DOHH2 (cell line): Measurements from ENCODE around the gene ZNF546.

Source experiments
- H3F3A ChIP-seq: fragments of 200-600 bp; sonication (generic), shearing (Covaris generic); 2 replicates; pipeline ENCODE4 v1.6.0; 2016; ENCODE audit warnings: antibody characterized with exemption, mild to moderate bottlenecking; ENCODE audit not compliant: control insufficient read depth, insufficient read depth
- H3K27ac ChIP-seq: fragments of 200-600 bp; sonication (generic); 2 replicates; pipeline ENCODE4 v1.5.1; 2014; ENCODE audit warnings: low read depth, mild to moderate bottlenecking, low read length, moderate library complexity
- H3K27me3 ChIP-seq: fragments of 200-600 bp; sonication (generic); 2 replicates; pipeline ENCODE4 v1.6.1; 2014; ENCODE audit warnings: mild to moderate bottlenecking, low read length, mixed read lengths; ENCODE audit not compliant: control insufficient read depth
- H3K36me3 ChIP-seq: fragments of 200-600 bp; sonication (generic); 2 replicates; pipeline ENCODE4 v1.6.1; 2014; ENCODE audit warnings: mild to moderate bottlenecking, low read length, moderate library complexity, mixed read lengths; ENCODE audit not compliant: control insufficient read depth
- H3K4me1 ChIP-seq: fragments of 200-600 bp; sonication (generic); 2 replicates; pipeline ENCODE4 v1.6.1; 2014; ENCODE audit warnings: mild to moderate bottlenecking, low read length, mixed read lengths; ENCODE audit not compliant: control insufficient read depth
- H3K4me2 ChIP-seq: fragments of 200-600 bp; sonication (generic); 2 replicates; pipeline ENCODE4 v1.6.0; 2014; ENCODE audit warnings: mild to moderate bottlenecking, low read length, moderate library complexity
- H3K4me3 ChIP-seq: fragments of 200-600 bp; sonication (generic); 2 replicates; pipeline ENCODE4 v1.5.1; 2014; ENCODE audit warnings: mild to moderate bottlenecking, low read length, mixed read lengths
- H3K79me2 ChIP-seq: fragments of 200-600 bp; sonication (generic); 2 replicates; pipeline ENCODE4 v1.6.1; 2014; ENCODE audit warnings: mild to moderate bottlenecking, low read length, mixed read lengths; ENCODE audit not compliant: control insufficient read depth
- H3K9me2 ChIP-seq: fragments of 200-600 bp; sonication (generic); replicated peaks from 2 replicates; pipeline ENCODE4 v1.6.1; 2014; ENCODE audit warnings: mild to moderate bottlenecking, low read length, mixed read lengths; ENCODE audit not compliant: control insufficient read depth
- H3K9me3 ChIP-seq: fragments of 200-600 bp; sonication (generic); 2 replicates; pipeline ENCODE4 v1.6.1; 2014; ENCODE audit warnings: antibody characterized with exemption, low read length, mixed read lengths; ENCODE audit not compliant: control insufficient read depth, insufficient read depth
- H4K20me1 ChIP-seq: fragments of 200-600 bp; sonication (generic); 2 replicates; pipeline ENCODE4 v1.6.0; 2014; ENCODE audit warnings: low read depth, mild to moderate bottlenecking, antibody characterized with exemption, low read length, moderate library complexity; ENCODE audit not compliant: control insufficient read depth, insufficient read depth
- CTCF ChIP-seq: fragments of 200-600 bp; sonication (generic); IDR thresholded peaks from one replicate; pipeline ENCODE4 v1.5.1; 2014; ENCODE audit warnings: antibody characterized with exemption, mild to moderate bottlenecking, low read depth, low read length; ENCODE audit not compliant: poor library complexity, severe bottlenecking
- EZH2phosphoT487 ChIP-seq: fragments of 200-600 bp; sonication (generic); IDR thresholded peaks from 2 replicates; pipeline ENCODE4 v1.6.1; 2017; ENCODE audit warnings: borderline replicate concordance, mild to moderate bottlenecking, antibody characterized with exemption, low read length, moderate library complexity, mixed read lengths

ZNF546 gene

DNA sequence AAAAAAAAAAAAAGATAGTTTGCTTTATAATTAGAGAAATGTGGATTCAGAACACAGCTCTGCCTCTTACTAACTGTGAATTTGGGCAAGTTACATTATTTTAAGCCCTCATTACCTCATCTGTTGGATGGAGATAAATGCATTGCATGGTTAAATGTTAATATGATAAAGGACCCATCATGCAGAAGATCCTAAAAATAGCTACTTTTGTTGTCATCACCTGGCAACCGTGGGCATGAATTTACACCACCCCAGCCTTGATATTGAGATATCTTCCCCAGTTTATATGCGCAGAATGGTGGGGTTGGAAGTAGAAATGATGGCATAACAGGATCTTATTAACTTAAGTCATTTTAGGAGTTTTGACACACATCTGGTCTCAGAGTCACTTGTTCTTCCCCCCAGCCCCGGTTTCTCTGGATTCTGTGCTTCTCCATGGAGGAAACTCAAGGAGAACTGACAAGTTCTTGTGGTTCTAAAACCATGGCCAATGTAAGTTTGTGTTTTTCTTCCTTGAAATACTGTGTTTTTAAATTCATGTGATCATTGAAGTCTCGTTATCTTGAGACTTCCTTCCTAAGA, 8.9 kb downstream of the ZNF546 start:
- Histone ChIP-seq H3K9me3 (no peaks in the 10 kb centered on the region), H3K9me2 (no peaks in the 10 kb centered on the region)

DNA sequence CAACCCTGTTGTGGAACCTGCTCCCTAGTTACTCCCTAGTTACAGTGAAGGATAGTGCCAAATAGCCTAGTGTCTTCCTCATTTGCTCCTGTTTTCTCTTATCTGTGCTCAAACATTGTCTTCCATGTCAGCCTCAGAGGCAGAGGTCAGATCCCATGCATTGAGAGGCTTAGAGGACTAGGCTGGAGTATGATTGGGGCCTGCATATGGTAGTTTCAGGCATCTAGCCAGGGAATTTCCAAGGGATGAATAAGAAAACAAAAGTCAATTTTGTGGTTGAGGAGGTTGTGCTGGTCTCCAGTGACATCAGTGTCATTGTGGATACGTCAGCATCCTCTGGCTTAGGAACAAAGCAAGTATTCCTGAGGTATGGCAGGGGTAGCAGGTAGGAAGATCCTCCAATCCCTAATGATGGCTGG, 9.4 kb downstream of the ZNF546 start:
- Histone ChIP-seq H3K9me3 (no peaks in the 10 kb centered on the region), H3K4me3 (no peak overlapping the region), H3K9me2 (no peaks in the 10 kb centered on the region), H4K20me1 (no peaks in the 10 kb centered on the region), H3K4me1 (no peaks in the 10 kb centered on the region), H3K36me3 (peaks cover 23% of the 10 kb centered on the region), H3K79me2 (no peaks in the 10 kb centered on the region), H3K4me2 (no peak overlapping the region), H3K27ac (no peak overlapping the region), H3F3A (no peaks in the 10 kb centered on the region; the same call in 1 of the 2 replicates), H3K27me3 (no peaks in the 10 kb centered on the region)
- TF ChIP-seq CTCF (no peak), EZH2phosphoT487 (no peak)

More for the DNA sequence above, 8.9 kb downstream of the ZNF546 start:
- Histone ChIP-seq H3K79me2 (no peaks in the 10 kb centered on the region), H3K4me2 (no peak overlapping the region), H3K4me1 (no peaks in the 10 kb centered on the region), H3K27me3 (no peaks in the 10 kb centered on the region), H3F3A (no peaks in the 10 kb centered on the region; the same call in 1 of the 2 replicates), H3K36me3 (peaks cover 23% of the 10 kb centered on the region), H3K4me3 (no peak overlapping the region), H4K20me1 (no peaks in the 10 kb centered on the region), H3K27ac (no peak overlapping the region)
- TF ChIP-seq CTCF (no peak), EZH2phosphoT487 (no peak)

- Histone ChIP-seq H4K20me1 (no peaks in the 10 kb centered on the region), H3K79me2 (no peaks in the 10 kb centered on the region), H3K9me2 (no peaks in the 10 kb centered on the region), H3K9me3 (peaks cover 12% of the 10 kb centered on the region; the same call in 1 of the 2 replicates), H3K27me3 (no peaks in the 10 kb centered on the region), H3F3A (no peaks in the 10 kb centered on the region), H3K27ac (no peak overlapping the region), H3K4me3 (no peak overlapping the region), H3K4me2 (no peak overlapping the region), H3K36me3 (peaks cover 39% of the 10 kb centered on the region), H3K4me1 (no peaks in the 10 kb centered on the region)
- TF ChIP-seq EZH2phosphoT487 (no peak), CTCF (no peak)
Observed at GRCh38 chr19:40009674-40010073, 12.8 kb downstream of the ZNF546 start.
